Occipital lobe (tissue), 2 donors: ENCODE measurements around the gene PIAS2. TPM values are rescaled to one million over a fixed set of nuclear protein-coding genes. Genes with fewer than 3 reads are reported as not detected.

Experiments
- DNase-seq: peaks from one replicate; lab custom pipeline; 2025; lab: John Stamatoyannopoulos, UW
- total RNA-seq: library from RNA; depleted of rRNA; stranded (reverse); fragments of >200 nt; gene quantifications from one replicate; pipeline ENCODE4 v1.2.3, GENCODE V29; 2014

PIAS2 gene
- total RNA-seq, 1 donor from 2014 or later: 72.7 TPM

GRCh38 chr18:46767217-46767616, 150.1 kb downstream of the PIAS2 start:
- DNase-seq: no peak

DNA sequence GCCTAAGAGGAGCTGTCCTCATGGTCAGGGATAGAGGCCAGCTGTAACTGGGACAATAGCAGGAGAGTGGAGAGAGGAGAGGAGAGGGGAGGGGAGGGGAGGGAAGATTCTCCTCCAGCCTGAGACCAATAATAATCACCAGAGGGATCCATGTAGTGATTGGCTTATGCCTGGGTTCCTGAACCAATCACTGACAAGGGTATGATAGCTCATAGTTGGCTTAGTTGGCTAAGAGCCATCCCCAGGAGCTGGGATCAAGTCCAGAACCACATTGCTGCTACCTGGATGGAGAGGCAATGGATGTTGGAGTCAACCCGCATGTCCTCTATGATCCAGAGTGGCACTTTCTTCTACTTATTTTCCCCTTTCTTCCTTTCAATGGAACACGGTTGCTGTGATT, 152.7 kb downstream of the PIAS2 start:
- no peak for DNase-seq

DNA sequence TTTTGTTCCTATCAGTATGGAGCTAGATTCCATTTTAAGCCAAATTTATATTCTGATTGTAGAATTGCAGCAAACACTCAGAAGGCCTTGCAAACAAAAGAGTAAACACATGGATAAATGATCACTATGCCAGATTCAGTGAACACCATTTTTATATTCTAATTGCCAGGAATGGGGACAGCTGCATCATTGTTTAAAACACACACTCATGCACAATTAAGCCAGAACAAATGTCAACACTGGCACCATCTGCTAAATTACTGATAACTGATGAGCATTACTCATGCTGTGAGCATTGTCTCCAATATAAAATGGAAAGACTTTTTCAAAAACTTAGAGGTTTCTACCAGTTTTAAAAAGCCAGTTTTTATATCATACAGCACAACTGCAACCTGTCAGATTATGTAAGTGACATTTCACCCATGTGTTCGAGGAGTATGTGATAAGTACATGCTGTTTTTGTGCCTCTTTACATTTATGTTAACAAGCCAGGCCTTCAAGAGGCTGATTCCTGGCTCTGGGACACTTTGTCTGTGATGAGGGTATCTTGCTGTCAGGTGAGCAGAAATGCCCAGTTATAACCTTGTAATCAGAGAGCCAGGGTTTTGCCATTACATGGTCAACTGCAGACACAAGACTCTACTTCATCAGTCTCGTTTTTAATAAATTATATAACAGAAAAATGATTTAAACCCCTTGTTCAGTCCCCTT, 156.1 kb downstream of the PIAS2 start:
- no peak for DNase-seq

DNA sequence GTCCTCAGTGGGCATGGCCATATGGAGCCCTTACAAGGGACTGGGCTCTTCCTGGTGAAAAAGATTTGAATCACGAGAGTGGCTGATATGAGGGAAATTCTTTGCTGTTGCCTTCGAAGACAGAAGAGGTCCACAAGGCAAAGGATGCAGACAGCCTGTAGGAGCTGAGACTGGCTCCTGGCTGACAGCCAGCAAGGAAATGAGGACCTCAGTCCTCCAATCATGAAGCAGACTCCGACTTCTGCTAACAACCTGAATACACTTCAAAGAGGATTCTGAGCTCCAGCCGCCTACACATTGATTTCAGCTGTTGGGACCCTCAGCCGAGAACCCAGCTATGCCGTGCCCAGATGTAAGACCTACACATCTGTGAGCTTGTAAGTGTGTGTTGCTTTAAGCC, 157.4 kb downstream of the PIAS2 start:
- DNase-seq: no peak

DNA sequence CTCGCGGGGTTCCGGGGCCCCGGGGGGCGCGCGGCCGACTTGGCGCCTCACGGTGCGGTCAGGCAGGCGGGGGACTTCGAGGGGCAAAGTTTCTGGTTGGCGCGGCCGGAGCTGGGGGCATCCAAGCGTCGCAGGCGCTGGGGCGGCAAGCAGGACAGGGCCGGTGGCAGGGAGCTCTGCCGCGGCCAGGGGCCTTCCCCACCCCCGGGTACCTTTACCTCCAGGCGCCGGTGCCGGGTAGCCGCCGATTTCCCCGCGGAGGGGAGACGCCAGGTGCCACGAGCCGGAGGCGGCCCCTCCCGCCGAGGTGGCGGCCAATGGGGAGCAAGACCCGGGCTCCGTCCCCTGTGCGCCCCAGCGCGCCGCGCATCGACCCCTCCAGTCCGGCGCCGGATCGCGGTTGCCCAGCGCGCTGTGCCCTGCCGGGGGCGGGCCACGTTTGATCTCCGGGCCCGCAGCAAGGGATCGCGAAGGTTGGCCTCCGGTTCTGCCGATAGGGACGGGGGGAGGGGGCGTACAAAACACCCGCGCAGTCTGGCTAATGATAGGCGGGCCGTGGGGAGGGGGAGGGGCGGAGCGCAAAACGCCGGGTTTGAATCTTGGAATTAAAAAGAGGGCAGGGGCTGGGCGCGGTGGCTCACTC, 160.6 kb downstream of the PIAS2 start, which contains the start of gene ST8SIA5:
TSS of gene ST8SIA5 (minus strand) at position 495 of the 643 bp plus-strand sequence. CDS start 545 bp downstream, outside the sequence.
- DNase-seq: peak; percentile 55

GRCh38 chr18:46756025-46756558, 161.2 kb downstream of the PIAS2 start:
- no peak for DNase-seq

- peak; percentile 56 for DNase-seq
Measured at GRCh38 chr18:46755315-46756024, 161.8 kb downstream of the PIAS2 start.

GRCh38 chr18:46754661-46755292, 162.5 kb downstream of the PIAS2 start:
- DNase-seq: peak; percentile 56

GRCh38 chr18:46754188-46754587, 163.1 kb downstream of the PIAS2 start:
- no peak for DNase-seq

Other genes with a start within 250 kb of the PIAS2 start
- gene ST8SIA5, start 160.5 kb downstream of the PIAS2 start, total RNA-seq: 10.8 TPM
- 2.0 TPM for gene KATNAL2, start 95 bp upstream of the PIAS2 start, total RNA-seq
- not detected for gene ELOA2, start 118.1 kb upstream of the PIAS2 start, total RNA-seq
- gene HDHD2, start 233.0 kb upstream of the PIAS2 start, total RNA-seq: 30.3 TPM